ENCODE results near the gene ACTN4. TPM values are rescaled to one million over a fixed set of nuclear protein-coding genes. Genes with fewer than 3 reads are reported as not detected.

The ACTN4 gene
- total RNA-seq, 1 donor from 2014 or later, result 329 TPM

DNA sequence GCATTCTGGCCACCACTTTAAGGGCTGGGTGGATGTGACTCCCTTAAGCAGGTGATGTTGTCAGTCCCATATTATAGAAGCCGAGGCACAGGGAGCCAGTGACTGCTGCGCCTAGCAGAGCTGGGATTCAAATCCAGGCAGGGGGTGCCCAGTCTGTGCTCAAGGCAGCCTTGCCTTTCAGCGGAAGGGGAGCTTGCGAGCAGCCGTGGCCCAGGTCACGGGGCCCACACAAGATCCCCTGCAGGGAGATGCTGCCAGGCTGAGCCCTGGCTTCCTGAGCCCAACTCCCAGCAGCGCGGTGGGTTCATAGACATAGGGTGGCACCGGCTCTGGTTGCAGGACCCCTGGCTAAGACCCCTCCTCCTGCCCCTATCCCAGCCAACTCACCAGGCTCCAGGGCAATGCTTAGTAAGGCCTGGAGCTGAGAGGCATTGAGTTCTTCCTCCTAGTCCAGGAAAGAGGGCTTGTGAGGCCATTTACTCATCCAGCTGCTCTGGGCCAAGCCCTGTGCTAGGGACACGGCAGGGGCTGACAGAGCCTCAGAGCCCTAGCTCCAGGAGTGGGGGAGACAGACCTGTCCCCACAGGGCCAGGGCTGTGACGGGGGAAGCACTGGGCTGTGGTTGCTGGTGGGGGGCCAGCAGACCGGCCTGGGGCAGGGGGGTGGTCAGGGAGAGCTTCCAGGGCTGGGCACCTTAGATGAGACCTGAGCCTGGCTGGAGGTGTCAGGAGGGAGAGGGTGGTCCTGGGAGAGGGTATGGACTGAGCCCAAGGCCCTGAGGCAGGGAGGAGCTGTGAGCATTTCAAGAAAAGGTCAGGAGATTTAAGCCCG is 87.2 kb downstream of the ACTN4 start:
- Mint-ChIP-seq H3K27ac (peak overlapping the region; percentile 85), H3K4me3 (ENCODE audit: low read depth) (peak overlapping the region; percentile 62), H3K9me3 (no peaks in the 10 kb centered on the region), H3K4me1 (ENCODE audit: low read depth) (peaks cover 35% of the 10 kb centered on the region), H3K27me3 (ENCODE audit: low read depth) (peaks cover 6% of the 10 kb centered on the region), H3K36me3 (ENCODE audit: low read depth) (peaks cover 29% of the 10 kb centered on the region)
- intact Hi-C loops (cut with micrococcal nuclease), result loop anchor here (5.0 kb wide), 2 partner anchors 98 to 198 kb away; partner anchors contain the start of genes ECH1, MRPS12 and SARS2
- peak; percentile 42 for DNase-seq (ENCODE audit: low spot score)

DNA sequence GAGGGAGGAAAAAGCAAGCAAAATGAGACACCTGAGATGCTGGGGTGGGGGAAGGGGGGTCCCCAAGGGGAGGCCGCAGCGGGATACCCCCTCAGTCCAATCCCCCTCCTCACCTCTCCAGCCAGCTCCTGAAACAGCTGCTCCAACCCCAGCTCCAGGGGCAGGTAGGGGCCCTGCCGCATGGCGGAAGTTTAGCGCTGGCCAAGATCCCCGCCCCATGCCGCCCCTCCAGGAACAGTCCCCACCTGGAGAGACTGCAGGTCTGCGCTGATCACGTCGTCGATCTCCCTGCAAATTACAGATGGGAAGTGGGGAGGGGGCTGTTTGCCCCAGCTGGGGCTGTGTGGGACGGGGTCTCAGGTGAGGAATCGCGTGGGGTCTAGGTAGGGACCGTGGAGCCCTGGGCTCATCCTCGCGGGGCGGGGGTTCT is 87.8 kb downstream of the ACTN4 start:
- Mint-ChIP-seq H3K27ac (peak overlapping the region; percentile 85), H3K4me1 (ENCODE audit: low read depth) (peaks cover 38% of the 10 kb centered on the region), H3K36me3 (ENCODE audit: low read depth) (peaks cover 23% of the 10 kb centered on the region), H3K27me3 (ENCODE audit: low read depth) (peaks cover 6% of the 10 kb centered on the region), H3K4me3 (ENCODE audit: low read depth) (peak overlapping the region; percentile 62), H3K9me3 (no peaks in the 10 kb centered on the region)
- DNase-seq (ENCODE audit: low spot score), result no peak
- intact Hi-C loops (cut with micrococcal nuclease), result loop anchor here (5.0 kb wide), 1 partner anchor 97 kb away; the partner anchor contains the start of gene ECH1

GRCh38 chr19:38736036-38736412 is 88.6 kb downstream of the ACTN4 start:
- H3K9me3 Mint-ChIP-seq, result no peaks in the 10 kb centered on the region
- peak overlapping the region; percentile 64 for H3K4me3 Mint-ChIP-seq (ENCODE audit: low read depth)
- intact Hi-C loops (cut with micrococcal nuclease), result loop anchor here (5.0 kb wide), 1 partner anchor 96 kb away; the partner anchor contains the start of gene ECH1
- H3K4me1 Mint-ChIP-seq (ENCODE audit: low read depth), result peaks cover 38% of the 10 kb centered on the region
- peaks cover 18% of the 10 kb centered on the region for H3K36me3 Mint-ChIP-seq (ENCODE audit: low read depth)
- peak; percentile 43 for DNase-seq (ENCODE audit: low spot score)
- peak overlapping the region; percentile 72 for H3K27ac Mint-ChIP-seq
- H3K27me3 Mint-ChIP-seq (ENCODE audit: low read depth), result peaks cover 6% of the 10 kb centered on the region

- H3K27me3 Mint-ChIP-seq (ENCODE audit: low read depth), result peaks cover 6% of the 10 kb centered on the region
- DNase-seq (ENCODE audit: low spot score), result no peak
- peaks cover 16% of the 10 kb centered on the region for H3K36me3 Mint-ChIP-seq (ENCODE audit: low read depth)
- intact Hi-C loops (cut with micrococcal nuclease), result loop anchor here (5.0 kb wide), 1 partner anchor 96 kb away; the partner anchor contains the start of gene ECH1
- H3K9me3 Mint-ChIP-seq, result no peaks in the 10 kb centered on the region
- peak overlapping the region; percentile 66 for H3K4me3 Mint-ChIP-seq (ENCODE audit: low read depth)
- H3K4me1 Mint-ChIP-seq (ENCODE audit: low read depth), result peaks cover 38% of the 10 kb centered on the region
- H3K27ac Mint-ChIP-seq, result peak overlapping the region; percentile 38
These were observed 89.2 kb downstream of the ACTN4 start for GRCh38 chr19:38736413-38737280.

DNA sequence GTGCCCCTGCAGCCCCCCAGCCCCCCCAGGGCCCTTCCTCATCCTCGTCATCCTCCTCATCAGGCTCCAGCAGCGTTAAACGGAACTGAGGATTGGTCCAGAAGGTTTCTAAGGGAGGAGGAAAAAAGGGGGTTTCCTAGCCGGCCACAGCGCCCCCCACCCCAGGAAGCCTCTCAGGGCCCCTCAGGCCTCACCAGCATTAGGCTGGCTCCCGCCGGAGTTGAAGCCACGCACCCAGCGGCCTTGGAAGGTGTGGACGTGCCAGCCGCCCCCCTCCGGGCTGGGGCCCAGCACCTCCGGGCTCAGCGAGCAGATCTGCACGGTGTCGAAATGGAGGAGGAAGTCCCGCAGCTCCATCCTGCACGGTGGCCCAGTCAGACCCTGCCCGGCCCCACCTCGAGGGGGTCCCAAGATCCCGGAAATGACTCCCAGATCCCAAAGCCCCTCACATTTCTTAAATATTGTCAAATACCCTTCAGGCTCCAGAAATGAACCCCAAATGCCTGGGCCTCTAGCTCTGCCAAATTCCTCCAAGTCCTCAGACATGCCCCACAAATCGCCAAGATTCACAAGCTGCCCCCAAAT is 89.9 kb downstream of the ACTN4 start:
- peaks cover 6% of the 10 kb centered on the region for H3K27me3 Mint-ChIP-seq (ENCODE audit: low read depth)
- H3K36me3 Mint-ChIP-seq (ENCODE audit: low read depth), result peaks cover 9% of the 10 kb centered on the region
- peak overlapping the region; percentile 69 for H3K4me3 Mint-ChIP-seq (ENCODE audit: low read depth)
- peak overlapping the region; percentile 44 for H3K27ac Mint-ChIP-seq
- intact Hi-C loops (cut with micrococcal nuclease), result loop anchor here (5.0 kb wide), 1 partner anchor 95 kb away; the partner anchor contains the start of gene ECH1
- no peak for DNase-seq (ENCODE audit: low spot score)
- no peaks in the 10 kb centered on the region for H3K9me3 Mint-ChIP-seq
- peaks cover 38% of the 10 kb centered on the region for H3K4me1 Mint-ChIP-seq (ENCODE audit: low read depth)

- H3K4me3 Mint-ChIP-seq (ENCODE audit: low read depth), result peak overlapping the region; percentile 69
- no peaks in the 10 kb centered on the region for H3K9me3 Mint-ChIP-seq
- H3K27me3 Mint-ChIP-seq (ENCODE audit: low read depth), result peaks cover 6% of the 10 kb centered on the region
- peaks cover 2% of the 10 kb centered on the region for H3K36me3 Mint-ChIP-seq (ENCODE audit: low read depth)
- no peak for DNase-seq (ENCODE audit: low spot score)
- H3K27ac Mint-ChIP-seq, result peak overlapping the region; percentile 44
- H3K4me1 Mint-ChIP-seq (ENCODE audit: low read depth), result peaks cover 38% of the 10 kb centered on the region
- intact Hi-C loops (cut with micrococcal nuclease), result loop anchor here (5.0 kb wide), 1 partner anchor 94 kb away; the partner anchor contains the start of gene ECH1
These were observed 90.7 kb downstream of the ACTN4 start for GRCh38 chr19:38737921-38738737.

GRCh38 chr19:38739440-38740256 is 92.2 kb downstream of the ACTN4 start:
- intact Hi-C loops (cut with micrococcal nuclease), result loop anchor here (5.0 kb wide), 1 partner anchor 93 kb away; the partner anchor contains the start of gene ECH1

DNA sequence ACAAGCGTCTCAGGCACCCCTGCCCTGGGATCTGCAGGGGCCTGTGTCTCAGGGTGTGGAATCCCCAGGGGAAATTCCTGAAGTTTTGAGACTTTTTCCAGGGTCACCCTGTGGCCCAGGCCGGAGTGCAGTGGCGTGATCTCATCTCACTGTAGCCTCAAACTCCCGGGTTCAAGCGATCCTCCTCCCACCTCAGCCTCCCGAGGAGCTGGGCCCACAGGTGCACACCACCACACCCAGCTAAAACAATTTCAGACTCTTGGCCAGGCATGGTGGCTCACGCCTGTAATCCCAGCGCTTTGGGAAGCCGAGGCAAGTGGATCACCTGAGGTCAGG is 92.8 kb downstream of the ACTN4 start:
- Mint-ChIP-seq H3K27ac (no peak overlapping the region), H3K9me3 (no peaks in the 10 kb centered on the region), H3K4me1 (ENCODE audit: low read depth) (peaks cover 18% of the 10 kb centered on the region), H3K27me3 (ENCODE audit: low read depth) (peaks cover 6% of the 10 kb centered on the region), H3K36me3 (ENCODE audit: low read depth) (peaks cover 2% of the 10 kb centered on the region), H3K4me3 (ENCODE audit: low read depth) (no peak overlapping the region)
- no peak for DNase-seq (ENCODE audit: low spot score)
- intact Hi-C loops (cut with micrococcal nuclease), result no loop called here

More at GRCh38 chr19:38739440-38740256, 92.2 kb downstream of the ACTN4 start:
- no peak for DNase-seq (ENCODE audit: low spot score)
- no peak overlapping the region for H3K27ac Mint-ChIP-seq
- no peak overlapping the region for H3K4me3 Mint-ChIP-seq (ENCODE audit: low read depth)
- no peaks in the 10 kb centered on the region for H3K9me3 Mint-ChIP-seq
- H3K36me3 Mint-ChIP-seq (ENCODE audit: low read depth), result peaks cover 2% of the 10 kb centered on the region
- H3K27me3 Mint-ChIP-seq (ENCODE audit: low read depth), result peaks cover 6% of the 10 kb centered on the region
- peaks cover 24% of the 10 kb centered on the region for H3K4me1 Mint-ChIP-seq (ENCODE audit: low read depth)

DNA sequence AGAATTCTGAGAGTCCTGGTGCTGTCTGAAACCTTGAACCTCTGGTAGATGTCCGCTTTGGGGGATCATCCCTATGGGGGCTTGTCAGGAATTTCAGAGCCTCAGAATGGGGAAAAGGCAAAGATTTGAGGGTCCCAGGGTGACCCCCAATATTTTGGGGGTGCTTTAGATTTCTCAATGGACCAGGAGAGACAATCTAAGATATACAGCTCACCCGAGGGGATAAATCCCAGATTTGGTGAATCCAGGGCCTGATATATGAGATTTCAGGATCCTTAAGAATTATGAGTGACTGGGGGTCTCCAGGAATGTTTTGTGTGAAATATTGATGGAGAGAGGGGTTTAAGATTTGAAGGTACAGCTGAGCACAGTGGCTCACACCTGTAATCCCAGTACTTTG is 93.5 kb downstream of the ACTN4 start:
- Mint-ChIP-seq H3K9me3 (no peaks in the 10 kb centered on the region), H3K4me1 (ENCODE audit: low read depth) (peaks cover 16% of the 10 kb centered on the region), H3K36me3 (ENCODE audit: low read depth) (peaks cover 2% of the 10 kb centered on the region), H3K27me3 (ENCODE audit: low read depth) (peaks cover 6% of the 10 kb centered on the region), H3K4me3 (ENCODE audit: low read depth) (no peak overlapping the region), H3K27ac (no peak overlapping the region)
- no peak for DNase-seq (ENCODE audit: low spot score)
- intact Hi-C loops (cut with micrococcal nuclease), result no loop called here

DNA sequence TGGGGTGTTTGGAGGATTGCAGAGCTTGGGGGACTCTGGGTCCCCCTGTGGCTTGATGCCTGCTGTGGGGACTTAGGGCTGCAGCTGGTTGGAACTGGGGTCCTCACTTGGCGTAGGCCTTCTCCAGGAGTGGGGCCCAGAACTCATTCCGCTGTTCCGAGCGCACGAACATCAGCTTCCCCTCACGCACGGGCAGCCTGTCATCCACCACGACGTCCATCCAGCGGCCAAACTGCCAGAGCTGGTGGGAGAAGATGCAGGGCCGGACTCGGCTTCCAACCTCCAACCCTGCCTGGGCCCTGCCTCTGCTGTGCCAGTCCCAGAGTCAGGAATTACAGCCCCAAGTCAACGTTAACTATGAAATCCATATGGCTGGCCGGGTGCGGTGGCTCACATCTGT is 94.2 kb downstream of the ACTN4 start:
- Mint-ChIP-seq H3K4me1 (ENCODE audit: low read depth) (peaks cover 13% of the 10 kb centered on the region), H3K27ac (no peak overlapping the region), H3K9me3 (no peaks in the 10 kb centered on the region), H3K36me3 (ENCODE audit: low read depth) (peaks cover 2% of the 10 kb centered on the region), H3K27me3 (ENCODE audit: low read depth) (peaks cover 6% of the 10 kb centered on the region), H3K4me3 (ENCODE audit: low read depth) (no peak overlapping the region)
- intact Hi-C loops (cut with micrococcal nuclease), result no loop called here
- no peak for DNase-seq (ENCODE audit: low spot score)

DNA sequence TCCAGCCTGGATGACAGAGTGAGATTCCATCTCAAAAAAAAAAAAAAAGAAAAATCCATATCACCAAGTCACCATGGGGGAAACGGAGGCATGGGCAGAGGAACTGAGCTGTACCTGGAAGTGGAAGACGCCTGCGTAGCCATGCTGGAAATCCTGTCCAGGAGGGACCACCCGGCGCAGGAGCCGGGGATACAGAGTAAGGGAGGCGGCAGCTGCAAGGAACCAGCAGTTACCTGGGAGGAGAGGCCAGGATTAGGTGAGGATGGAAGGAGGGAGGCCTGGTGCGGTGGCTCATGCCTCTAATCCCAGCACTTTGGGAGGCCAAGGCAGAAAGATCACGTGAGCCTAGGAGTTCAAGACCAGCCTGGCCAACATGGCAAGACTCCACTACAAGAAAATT is 94.8 kb downstream of the ACTN4 start:
- Mint-ChIP-seq H3K36me3 (ENCODE audit: low read depth) (peaks cover 2% of the 10 kb centered on the region), H3K4me3 (ENCODE audit: low read depth) (no peak overlapping the region), H3K9me3 (no peaks in the 10 kb centered on the region), H3K27ac (no peak overlapping the region), H3K27me3 (ENCODE audit: low read depth) (peaks cover 6% of the 10 kb centered on the region), H3K4me1 (ENCODE audit: low read depth) (peaks cover 12% of the 10 kb centered on the region)
- intact Hi-C loops (cut with micrococcal nuclease), result no loop called here
- no peak for DNase-seq (ENCODE audit: low spot score)
